ENCODE measurements around the gene CMTR1.

Gene CMTR1

GRCh38 chr6:37477656-37478435, 44.8 kb downstream of the CMTR1 start:
- FAIRE-seq = no peak
- DNase-seq (ENCODE audit: low spot score) = no peak

DNA sequence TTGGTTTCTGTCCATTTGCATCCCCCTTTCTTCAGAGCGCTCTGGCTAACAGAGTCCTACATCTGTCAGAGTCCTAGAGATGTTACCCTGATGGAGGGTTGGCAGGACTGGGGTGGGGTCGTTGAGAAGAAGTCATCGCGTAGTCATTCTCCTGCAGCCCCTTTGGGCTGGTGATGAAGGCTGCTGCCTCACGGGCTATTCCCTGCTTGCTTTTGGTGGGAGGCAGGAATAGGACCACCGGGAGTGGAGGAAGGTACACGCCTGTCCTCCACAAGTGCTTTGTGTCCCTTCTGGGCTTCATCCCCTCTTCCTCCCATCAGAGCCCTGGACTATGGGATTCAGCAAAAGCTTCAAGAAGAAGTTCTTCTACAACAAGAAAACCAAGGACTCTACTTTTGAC, 45.8 kb downstream of the CMTR1 start:
- no peak for FAIRE-seq
- no peak for DNase-seq (ENCODE audit: low spot score)

DNA sequence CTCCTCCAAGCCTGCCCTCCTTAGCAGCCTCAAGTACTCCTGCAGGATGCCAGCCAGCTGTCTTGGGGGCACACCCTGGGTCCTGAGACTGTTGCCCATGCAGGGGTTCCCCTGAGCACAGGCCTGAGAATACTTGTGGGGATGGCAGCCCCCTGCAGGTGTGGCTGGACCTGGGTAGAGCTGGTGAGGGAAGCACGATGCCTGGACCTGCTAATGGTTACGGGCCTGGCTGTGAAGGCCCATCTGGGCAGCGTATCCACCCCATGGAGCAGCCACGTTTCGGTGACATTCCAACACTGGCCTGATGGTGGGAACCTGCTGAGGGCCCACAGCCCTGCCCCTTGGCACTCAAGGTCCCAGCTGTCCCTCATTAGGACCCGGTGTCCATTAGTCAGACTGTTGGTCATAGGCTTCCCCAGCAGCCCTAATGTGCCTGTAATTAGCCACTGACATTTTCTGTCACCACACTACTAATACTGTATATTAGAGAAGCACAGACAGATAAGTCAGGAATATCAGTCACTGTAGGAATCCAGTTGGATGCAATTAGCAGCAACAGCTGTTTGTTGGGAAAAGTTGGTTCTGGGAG, 46.3 kb downstream of the CMTR1 start:
- FAIRE-seq = no peak
- no peak for DNase-seq (ENCODE audit: low spot score)

- FAIRE-seq = no peak
- no peak for DNase-seq (ENCODE audit: low spot score)
Observed at GRCh38 chr6:37480118-37480736, 47.2 kb downstream of the CMTR1 start.

DNA sequence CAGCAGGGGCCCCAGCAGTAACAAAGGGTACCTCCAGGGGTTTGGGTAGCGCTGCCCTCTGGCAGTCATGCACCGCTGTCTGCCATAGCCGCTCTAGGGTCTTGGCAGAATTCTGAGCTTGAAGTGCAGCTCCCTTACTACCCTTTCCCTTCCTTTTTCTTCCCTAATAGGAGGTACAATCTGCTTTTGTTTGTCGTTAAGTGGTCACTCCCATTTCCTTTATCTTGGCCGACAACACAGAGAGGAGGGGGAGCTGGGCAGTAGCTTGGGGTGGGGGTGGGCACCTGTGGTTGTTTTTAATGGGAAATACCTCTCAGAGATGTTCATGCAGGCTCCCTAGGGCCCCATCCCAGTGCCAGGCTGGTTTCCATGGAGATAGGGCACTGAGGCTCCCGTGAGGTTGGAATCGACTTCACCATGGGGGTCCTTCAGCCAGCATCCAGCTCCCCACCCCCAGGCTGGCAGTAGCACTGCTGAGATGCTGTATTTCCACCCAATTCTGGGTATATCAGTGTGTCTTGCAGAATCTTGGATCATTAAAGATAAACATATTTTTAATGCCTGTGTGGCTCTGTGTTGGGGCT, 48.0 kb downstream of the CMTR1 start:
- DNase-seq (ENCODE audit: low spot score) (no peak), FAIRE-seq (no peak)

DNA sequence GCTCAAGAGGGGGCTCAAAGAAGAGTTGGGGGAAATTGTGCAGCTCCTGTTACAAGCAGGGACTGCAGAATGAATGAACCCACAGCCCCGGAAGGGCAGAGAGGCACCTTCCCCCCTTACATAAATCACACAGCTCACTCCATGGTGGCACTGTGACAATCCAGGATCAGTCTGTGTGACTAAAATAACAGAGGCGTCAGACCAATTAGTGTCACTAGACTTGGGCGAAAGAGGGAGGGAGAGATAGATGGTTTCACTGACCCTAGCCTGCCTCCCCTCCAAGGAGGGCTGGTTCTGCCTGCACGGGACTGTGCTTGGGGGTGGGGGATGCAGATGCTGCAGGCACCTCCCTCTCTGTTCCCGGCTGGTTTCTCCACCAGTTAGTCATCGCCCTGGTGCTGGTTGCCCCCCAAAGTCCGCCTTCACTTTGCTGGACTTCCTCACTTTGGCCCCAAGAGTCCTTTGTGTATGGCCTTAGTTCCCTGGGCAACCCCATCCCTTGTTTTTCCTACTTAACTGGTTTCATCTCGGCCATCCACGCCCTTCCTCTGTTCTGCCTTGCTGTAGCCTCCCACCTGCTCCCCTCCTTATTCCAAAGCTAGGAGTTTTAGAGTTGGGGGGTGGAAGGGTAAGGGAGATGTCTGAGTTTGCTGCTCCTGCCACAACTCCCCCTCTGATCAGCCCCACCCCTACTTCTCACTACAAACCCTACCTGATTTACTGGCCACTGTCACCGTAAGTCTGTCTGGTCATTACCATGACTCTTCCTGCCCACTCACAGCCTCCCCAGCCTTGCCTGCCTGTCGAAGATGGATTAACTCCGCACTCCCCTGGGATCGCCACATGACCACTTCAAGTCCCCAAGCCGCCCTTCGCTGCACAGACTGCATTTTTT, 48.9 kb downstream of the CMTR1 start:
- no peak for DNase-seq (ENCODE audit: low spot score)
- FAIRE-seq = no peak

GRCh38 chr6:37482606-37483251, 49.7 kb downstream of the CMTR1 start:
- DNase-seq (ENCODE audit: low spot score) (no peak), FAIRE-seq (no peak)

DNA sequence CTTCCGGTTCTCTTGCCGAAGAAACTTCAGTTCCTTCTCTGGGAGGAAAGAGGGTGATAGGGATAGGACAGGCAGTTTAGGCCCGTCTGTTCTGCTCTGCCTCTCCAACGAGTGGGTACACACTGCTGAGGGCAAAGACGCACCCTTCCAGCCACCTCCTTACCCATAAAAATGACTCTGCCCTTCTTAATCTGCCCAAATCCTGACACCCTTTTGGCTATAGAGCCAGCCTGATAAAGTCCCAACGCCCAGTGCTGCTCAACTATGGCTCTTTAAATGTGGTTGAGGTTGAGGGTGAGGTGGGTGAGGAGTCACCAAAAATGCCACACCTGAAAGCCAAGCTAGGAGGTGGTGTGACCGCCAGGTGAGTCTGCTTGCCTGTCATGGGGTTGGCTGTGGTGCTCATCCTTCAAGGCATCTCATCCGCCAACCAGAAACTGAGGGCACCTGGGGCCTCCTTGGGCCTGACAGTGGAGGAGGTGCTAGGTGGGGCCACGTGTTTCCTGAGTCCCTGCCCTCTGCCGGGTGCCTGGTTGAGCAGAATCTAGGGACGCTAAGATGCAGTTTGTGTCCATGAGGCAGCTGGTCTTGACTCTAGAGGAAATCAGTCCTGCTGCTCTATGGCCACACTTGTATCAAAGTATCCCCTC, 50.4 kb downstream of the CMTR1 start:
- DNase-seq (ENCODE audit: low spot score) (no peak), FAIRE-seq (no peak)

DNA sequence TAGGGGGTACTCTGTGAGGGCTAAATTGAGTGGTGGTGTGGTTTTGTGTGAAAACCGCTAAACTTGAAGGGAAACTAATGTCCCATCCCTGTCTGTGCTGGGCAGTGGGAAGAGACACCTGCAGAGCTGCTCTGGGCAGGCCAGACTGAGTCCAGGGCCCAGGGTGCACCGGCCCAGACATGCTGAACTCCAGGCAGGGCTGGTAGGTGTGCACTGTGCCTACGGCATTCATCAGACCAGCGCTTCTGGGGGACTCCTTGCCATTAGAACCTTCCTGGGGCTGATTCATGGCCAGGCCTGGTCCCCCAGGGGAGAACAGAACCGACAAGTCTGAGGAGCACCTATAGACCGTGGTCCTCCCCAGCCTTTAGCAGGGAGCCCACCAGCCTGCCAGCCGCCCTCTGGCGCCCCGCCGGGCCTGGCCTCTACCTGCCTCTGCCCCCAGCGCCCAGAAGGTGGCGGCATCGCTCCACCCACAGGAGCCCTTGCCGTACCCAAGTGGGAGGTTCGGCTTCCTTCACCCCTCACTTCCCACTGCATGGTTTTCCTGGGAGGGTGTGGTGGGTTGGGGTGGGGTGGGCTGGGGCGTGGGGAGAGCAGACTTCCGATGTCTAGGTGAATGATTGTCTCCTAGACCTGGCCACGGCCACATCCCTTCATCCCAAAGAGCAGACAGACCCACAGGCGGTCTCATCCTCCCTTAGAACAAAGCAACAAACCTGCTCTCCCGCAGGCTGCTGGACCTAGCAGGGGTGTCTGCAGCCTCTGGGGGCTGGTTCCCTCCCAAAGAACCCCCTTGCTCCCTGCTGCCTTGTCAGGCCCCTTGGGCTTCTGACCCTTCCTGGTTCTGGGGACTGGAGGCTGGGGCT, 51.1 kb downstream of the CMTR1 start:
- DNase-seq (ENCODE audit: low spot score) = peak; percentile 79
- no peak for FAIRE-seq

- FAIRE-seq (no peak), DNase-seq (ENCODE audit: low spot score) (no peak)
Observed at GRCh38 chr6:37484786-37485170, 51.8 kb downstream of the CMTR1 start.

DNA sequence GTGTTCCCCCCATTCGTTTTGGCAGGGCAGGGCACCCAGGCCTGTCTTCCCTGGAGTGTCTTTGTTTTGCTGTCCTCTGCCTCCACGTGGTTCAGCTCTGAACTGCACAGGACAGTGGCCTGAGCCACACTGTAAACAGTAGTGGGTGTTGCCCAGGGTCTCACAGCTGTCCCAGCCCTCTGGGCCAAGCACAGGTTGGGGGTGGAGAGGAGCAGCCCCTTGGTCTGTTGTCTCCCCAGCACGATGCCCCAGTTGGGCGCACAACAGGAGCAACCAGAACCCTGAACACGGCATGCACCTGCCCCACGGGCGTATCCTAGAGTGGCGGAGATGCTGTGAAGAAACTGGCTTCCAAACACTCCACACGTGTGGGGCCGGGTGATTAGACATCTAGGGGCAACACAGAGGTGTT, 52.3 kb downstream of the CMTR1 start:
- no peak for FAIRE-seq
- DNase-seq (ENCODE audit: low spot score) = no peak

DNA sequence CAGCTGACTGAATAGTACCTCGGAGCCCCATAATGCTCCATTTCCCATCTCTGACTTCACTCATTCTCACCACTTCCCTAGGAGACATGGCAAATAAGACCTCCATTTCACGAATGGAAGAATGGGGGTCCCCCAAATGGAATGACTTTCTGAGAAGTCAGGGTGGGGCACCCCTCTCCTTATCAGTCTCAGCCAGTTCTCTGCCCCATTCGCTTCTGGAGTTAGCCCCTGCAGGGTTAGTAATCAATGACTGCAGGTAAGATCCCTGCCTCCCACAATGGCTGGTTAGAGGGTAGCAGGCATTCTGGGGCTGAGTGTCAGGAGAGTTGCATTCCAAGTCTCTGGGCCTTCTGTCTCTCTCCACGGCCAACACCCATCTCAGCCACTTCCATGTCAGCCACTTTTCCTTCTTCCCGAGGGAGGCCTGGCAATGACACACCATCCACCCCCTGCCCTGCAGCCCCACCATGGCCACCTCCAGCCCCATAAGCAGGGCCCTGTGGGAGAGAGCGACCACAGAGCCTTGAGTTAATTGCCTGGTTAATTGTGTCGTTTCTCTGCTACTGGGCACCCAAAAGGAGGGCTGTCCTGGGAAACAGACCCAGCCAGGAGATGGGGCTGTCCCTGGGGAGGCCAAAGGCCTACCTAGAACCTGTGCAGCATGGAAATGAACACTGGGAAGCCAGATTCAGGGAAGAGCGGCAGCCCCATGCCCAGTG, 53.3 kb downstream of the CMTR1 start:
- FAIRE-seq (no peak), DNase-seq (ENCODE audit: low spot score) (no peak)

DNA sequence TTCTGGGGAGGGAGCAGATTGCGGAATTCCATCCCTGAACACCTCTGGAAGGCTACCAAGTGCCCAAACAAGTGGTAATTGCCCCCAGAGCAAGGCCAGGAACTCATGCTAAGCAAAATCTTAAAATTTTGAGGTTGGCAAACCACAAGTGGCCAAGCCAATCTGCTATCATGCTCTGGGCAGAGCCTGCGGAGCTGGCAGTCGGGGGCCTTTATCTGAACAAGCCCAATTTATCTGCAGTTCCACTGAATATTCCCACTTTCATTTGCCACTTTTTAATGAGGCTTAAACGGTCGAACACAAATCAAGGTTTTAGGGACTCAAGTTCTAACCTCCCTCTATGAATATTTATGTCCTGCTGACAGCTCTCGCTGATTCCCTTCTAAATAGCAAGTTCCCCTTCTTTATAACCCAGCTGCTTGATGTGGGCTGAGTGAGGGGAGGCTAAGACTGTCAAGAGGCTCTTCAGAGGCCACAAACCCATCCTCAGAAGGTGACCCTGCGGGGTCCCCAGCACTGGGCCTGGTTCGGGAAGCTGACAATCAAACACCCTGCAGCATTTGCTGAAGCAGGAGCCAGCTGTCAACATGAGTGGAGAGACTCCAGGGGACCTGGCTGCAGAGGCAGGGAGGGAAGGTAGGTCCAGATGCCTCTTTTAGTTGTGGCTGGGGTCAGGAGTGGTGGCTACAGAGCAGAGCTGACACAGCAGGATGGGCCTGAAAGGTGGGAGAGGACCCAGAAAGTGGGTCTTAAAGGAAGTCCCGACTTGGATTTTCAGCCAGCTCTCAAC, 54.8 kb downstream of the CMTR1 start:
- DNase-seq (ENCODE audit: low spot score) (no peak), FAIRE-seq (no peak)

GRCh38 chr6:37488476-37488875, 55.5 kb downstream of the CMTR1 start:
- DNase-seq (ENCODE audit: low spot score) (no peak), FAIRE-seq (no peak)

DNA sequence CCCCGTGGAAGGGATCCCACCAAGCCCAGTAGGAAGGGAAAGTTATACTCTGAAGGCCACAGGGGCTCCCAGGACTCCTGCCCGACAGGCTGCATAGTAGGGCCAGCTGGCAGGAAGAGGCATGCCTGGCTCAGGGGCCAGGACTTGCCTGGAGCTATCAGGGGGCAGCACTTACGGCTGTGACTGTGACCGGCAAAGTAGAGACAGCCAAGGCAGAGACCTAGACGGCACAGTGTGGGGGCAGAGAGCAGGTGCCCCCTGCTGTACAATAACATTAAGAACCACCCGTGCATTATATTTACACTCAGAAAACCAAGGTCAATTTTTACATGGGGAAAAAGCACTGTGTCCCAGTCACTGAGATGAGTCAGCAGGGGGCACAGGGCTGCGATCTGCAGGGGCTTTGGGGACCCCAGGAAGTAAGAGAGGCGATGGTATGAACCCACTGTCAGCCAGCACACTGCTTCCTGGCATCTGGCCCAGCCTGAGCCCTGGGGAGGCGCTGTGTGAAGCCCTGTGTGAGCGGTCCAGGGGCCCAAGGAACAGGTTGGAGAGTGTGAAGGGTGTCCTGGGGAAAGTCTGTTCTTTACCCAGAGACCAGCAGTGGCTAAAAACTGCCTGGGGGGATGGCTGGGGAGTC, 56.8 kb downstream of the CMTR1 start:
- FAIRE-seq = no peak
- DNase-seq (ENCODE audit: low spot score) = no peak

- DNase-seq (ENCODE audit: low spot score) = no peak
Observed at GRCh38 chr6:37490536-37491170, 57.6 kb downstream of the CMTR1 start.

More at GRCh38 chr6:37490536-37491170, 57.6 kb downstream of the CMTR1 start:
- FAIRE-seq = no peak

All from urothelium cell line (cell line).